ENCODE measurements around the gene MBD5.
"Not testable (repeated sequence)": the region's sequence is repeated elsewhere in the genome, so short reads cannot be mapped to it uniquely, and the experiment has no call there.

The MBD5 gene

GRCh38 chr2:148021059-148021861, at the start of gene MBD5:
TSS of gene MBD5 (plus strand) at chr2:148021091.
- H3K27ac ChIP-seq, result peak within 1 kb of the TSS; percentile 74
- TF ChIP-seq ZFX (IDR thresholded peaks at IDR 0.05; ENCODE audit: borderline replicate concordance) (no peak), CTCF (IDR thresholded peaks at IDR 0.05) (no peak)

GRCh38 chr2:147976102-147976501, 44.8 kb upstream of the MBD5 start:
- TF ChIP-seq CTCF (IDR thresholded peaks at IDR 0.05) (no peak), ZFX (IDR thresholded peaks at IDR 0.05; ENCODE audit: borderline replicate concordance) (no peak)
- no peak overlapping the region for H3K27ac ChIP-seq

DNA sequence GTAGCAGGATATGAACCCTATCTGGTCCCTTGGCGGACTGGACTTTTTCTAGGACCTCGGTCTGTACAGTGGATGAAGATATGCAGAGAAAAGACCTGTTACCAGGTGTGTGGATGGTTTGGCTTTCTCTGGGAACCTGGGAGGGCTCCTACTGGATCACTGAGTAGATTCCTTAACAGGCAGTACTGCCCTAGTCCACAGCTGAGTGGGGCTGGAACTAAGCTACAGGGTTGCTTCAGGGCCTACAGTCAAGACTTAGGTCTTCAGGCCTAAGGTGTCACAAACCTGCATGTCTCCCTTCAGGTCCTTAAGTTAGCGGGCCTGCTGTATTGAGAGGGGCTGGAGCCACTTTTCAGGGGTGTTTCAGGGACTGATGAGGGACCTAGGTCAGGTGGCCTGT, 43.2 kb upstream of the MBD5 start:
- TF ChIP-seq CTCF (IDR thresholded peaks at IDR 0.05) (no peak), ZFX (IDR thresholded peaks at IDR 0.05; ENCODE audit: borderline replicate concordance) (no peak)
- no peak overlapping the region for H3K27ac ChIP-seq

GRCh38 chr2:147980940-147981528, 39.9 kb upstream of the MBD5 start:
- no peak overlapping the region for H3K27ac ChIP-seq
- no peak for TF ChIP-seq CTCF (IDR thresholded peaks at IDR 0.05)
- no peak for TF ChIP-seq ZFX (IDR thresholded peaks at IDR 0.05; ENCODE audit: borderline replicate concordance)

- H3K27ac ChIP-seq, result no peak overlapping the region
- TF ChIP-seq ZFX (IDR thresholded peaks at IDR 0.05; ENCODE audit: borderline replicate concordance), result no peak
- no peak for TF ChIP-seq CTCF (IDR thresholded peaks at IDR 0.05)
Observed at GRCh38 chr2:147989102-147989501, 31.8 kb upstream of the MBD5 start.

- no peak overlapping the region for H3K27ac ChIP-seq
Observed at GRCh38 chr2:147989809-147990403, 31.0 kb upstream of the MBD5 start.

GRCh38 chr2:147994965-147995364, 25.9 kb upstream of the MBD5 start:
- H3K27ac ChIP-seq, result not testable (repeated sequence)

More at GRCh38 chr2:147989809-147990403, 31.0 kb upstream of the MBD5 start:
- TF ChIP-seq CTCF (IDR thresholded peaks at IDR 0.05) (peak; percentile 34), ZFX (IDR thresholded peaks at IDR 0.05; ENCODE audit: borderline replicate concordance) (no peak)
